Tibial nerve (tissue), 4 donors: ENCODE measurements around the gene TTC7B. TPM values are rescaled to one million over a fixed set of nuclear protein-coding genes. Genes with fewer than 3 reads are reported as not detected.

Experiments used
- DNase-seq, 2 donors: peaks; one replicate each; pipeline ENCODE4 v3.0.0-alpha.2; 2019; ENCODE audit warnings: low spot score in 2 of 2
- H3K27ac ChIP-seq, 4 donors: fragments of 200-600 bp; sonication (generic) in 3 of 4; one replicate each; pipeline ENCODE4 v1.5.1; 2017 to 2019; ENCODE audit warnings: mild to moderate bottlenecking in 1 of 4
- H3K27me3 ChIP-seq, 2 donors: fragments of 200-600 bp; sonication (generic) in 1 of 2; one replicate each; pipeline versions ENCODE4 v1.5.1 to v1.6.0; 2017 to 2019
- H3K36me3 ChIP-seq, 3 donors: fragments of 200-600 bp; sonication (generic); one replicate each; pipeline ENCODE4 v1.5.1; 2018 to 2019
- H3K4me1 ChIP-seq, 4 donors: fragments of 200-600 bp; sonication (generic) in 3 of 4; one replicate each; pipeline ENCODE4 v1.5.1; 2017 to 2019
- H3K4me3 ChIP-seq, 4 donors: fragments of 200-600 bp; sonication (generic) in 3 of 4; one replicate each; pipeline ENCODE4 v1.5.1; 2017 to 2019; ENCODE audit warnings: mild to moderate bottlenecking in 1 of 4, moderate library complexity in 1 of 4
- H3K9me3 ChIP-seq, 4 donors: fragments of 200-600 bp; sonication (generic) in 3 of 4; one replicate each; pipeline ENCODE4 v1.5.1; 2017 to 2019
- CTCF ChIP-seq, 5 experiments: fragments of 200-600 bp in 3 of 5; fragments of 450-650 bp in 2 of 5; sonication (generic) in 3 of 5; IDR thresholded peaks; one replicate each; pipeline ENCODE4 v1.5.1; 2016 to 2019; ENCODE audit warnings: antibody characterized with exemption in 5 of 5, mild to moderate bottlenecking in 3 of 5, moderate library complexity in 2 of 5
- EP300 ChIP-seq, 2 donors: sonication (generic); formaldehyde crosslinking; IDR thresholded peaks; one replicate each; pipeline ENCODE4 v1.6.1; 2017; ENCODE audit warnings: antibody characterized with exemption in 2 of 2, mild to moderate bottlenecking in 1 of 2
- POLR2A ChIP-seq, 2 donors: fragments of 450-650 bp; IDR thresholded peaks; one replicate each; pipeline ENCODE4 v1.6.1; 2017; ENCODE audit warnings: antibody characterized with exemption in 2 of 2, mild to moderate bottlenecking in 2 of 2, moderate library complexity in 2 of 2
- WGBS, 2 donors: methylation state at CpG; one replicate each; pipeline ENCODE4 v1.1.5; 2018; 5-methylcytosine and 5-hydroxymethylcytosine counted together
- total RNA-seq, 4 donors: library from RNA; depleted of rRNA; stranded (reverse); fragments of >200 nt; gene quantifications; one replicate each; pipeline ENCODE4 v1.1.0, GENCODE V29; 2016

The TTC7B gene
- total RNA-seq, 4 donors from 2014 or later, result 25.9 to 44.1 (median 34.4) TPM

DNA sequence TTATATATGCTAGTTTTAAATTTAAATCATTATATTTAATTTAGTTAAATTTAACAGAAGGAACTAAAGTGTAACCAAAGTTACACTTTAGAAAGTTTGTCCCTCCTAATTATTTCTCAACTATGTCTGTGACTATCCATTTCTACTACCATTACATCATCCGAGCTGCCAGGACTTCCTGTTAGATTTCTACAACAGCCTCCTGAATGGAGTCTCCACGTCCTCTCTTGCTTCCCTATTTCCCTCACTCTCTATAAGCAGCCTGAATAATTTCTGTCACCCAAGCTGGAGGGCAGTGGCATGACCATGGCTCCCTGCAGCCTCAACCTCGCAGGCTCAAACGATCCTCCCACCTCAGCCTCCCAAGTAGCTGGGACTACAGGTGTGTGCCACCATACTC lies 84.1 kb downstream of the TTC7B start:
- no peak for DNase-seq
- Histone ChIP-seq H3K9me3 (no peaks in the 10 kb centered on the region), H3K27ac (no peak overlapping the region), H3K4me1 (peaks cover 0 to 2% (median 0%) of the 10 kb centered on the region in 4 donors), H3K27me3 (no peaks in the 10 kb centered on the region), H3K36me3 (peaks cover 0 to 9% (median 0%) of the 10 kb centered on the region in 3 donors), H3K4me3 (no peak overlapping the region)
- TF ChIP-seq CTCF (IDR thresholded peaks at IDR 0.05) (no peak), EP300 (IDR thresholded peaks at IDR 0.05) (peak in 1 of 2 donors; percentile 19)
- WGBS, 2 donors, result 74 to 82% methylated on average over 4 of the region's 4 CpGs

- peaks cover 0 to 9% (median 0%) of the 10 kb centered on the region in 3 donors for H3K36me3 ChIP-seq
- peaks cover 0 to 9% (median 0%) of the 10 kb centered on the region in 4 donors for H3K4me1 ChIP-seq
- no peak overlapping the region for H3K27ac ChIP-seq
- H3K9me3 ChIP-seq, result no peaks in the 10 kb centered on the region
- H3K4me3 ChIP-seq, result no peak overlapping the region
- TF ChIP-seq CTCF (IDR thresholded peaks at IDR 0.05), result no peak
- no peak for TF ChIP-seq EP300 (IDR thresholded peaks at IDR 0.05)
- no peak for TF ChIP-seq POLR2A (IDR thresholded peaks at IDR 0.05)
- DNase-seq, result no peak
- WGBS, 2 donors, result 93 to 94% methylated on average over 11 of the region's 11 CpGs
- no peaks in the 10 kb centered on the region for H3K27me3 ChIP-seq
Measured at GRCh38 chr14:90731487-90731886, 84.7 kb downstream of the TTC7B start.

DNA sequence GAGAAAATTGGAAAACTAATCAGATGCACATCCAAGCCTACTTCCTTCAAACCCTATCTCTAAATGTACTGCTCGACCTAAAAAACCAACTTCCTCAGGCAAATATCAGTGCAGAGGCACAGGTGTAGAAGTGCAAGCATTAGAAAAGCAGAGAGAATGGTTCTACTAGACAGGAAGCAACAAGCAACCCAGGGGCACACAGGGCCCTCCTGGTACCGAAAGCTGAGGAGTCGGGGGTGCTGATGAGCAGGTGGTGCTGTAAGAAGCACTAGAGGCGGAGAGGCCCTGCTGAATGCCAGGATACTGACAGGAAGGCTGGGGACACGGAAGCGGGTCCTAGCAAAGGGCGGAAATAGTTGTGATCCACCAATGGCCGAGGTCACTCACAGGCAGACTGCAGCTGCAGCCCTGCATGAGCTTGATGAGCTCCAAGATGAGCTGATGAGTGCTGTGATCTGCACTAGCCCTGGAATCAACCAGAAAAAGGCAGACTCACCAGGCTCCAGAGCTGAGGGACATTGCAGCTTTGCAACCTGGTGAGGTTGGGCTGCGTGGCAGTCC lies 85.9 kb downstream of the TTC7B start:
- Histone ChIP-seq H3K4me3 (no peak overlapping the region), H3K27ac (no peak overlapping the region), H3K36me3 (peaks cover 0 to 9% (median 0%) of the 10 kb centered on the region in 3 donors), H3K27me3 (no peaks in the 10 kb centered on the region), H3K9me3 (no peaks in the 10 kb centered on the region), H3K4me1 (peaks cover 0 to 12% (median 0%) of the 10 kb centered on the region in 4 donors)
- no peak for DNase-seq
- 92 to 96% methylated on average over 9 of the region's 9 CpGs for WGBS, 2 donors
- TF ChIP-seq EP300 (IDR thresholded peaks at IDR 0.05), result no peak
- TF ChIP-seq POLR2A (IDR thresholded peaks at IDR 0.05), result no peak
- TF ChIP-seq CTCF (IDR thresholded peaks at IDR 0.05), result no peak

GRCh38 chr14:90728951-90729350 lies 87.3 kb downstream of the TTC7B start:
- WGBS, 2 donors, result 81 to 89% methylated on average over 5 of the region's 5 CpGs
- TF ChIP-seq EP300 (IDR thresholded peaks at IDR 0.05) (no peak), CTCF (IDR thresholded peaks at IDR 0.05) (no peak), POLR2A (IDR thresholded peaks at IDR 0.05) (no peak)
- Histone ChIP-seq H3K27me3 (no peaks in the 10 kb centered on the region), H3K9me3 (no peaks in the 10 kb centered on the region), H3K36me3 (peaks cover 0 to 9% (median 0%) of the 10 kb centered on the region in 3 donors), H3K4me3 (no peak overlapping the region), H3K4me1 (peaks cover 0 to 12% (median 0%) of the 10 kb centered on the region in 4 donors), H3K27ac (no peak overlapping the region)
- no peak for DNase-seq

DNA sequence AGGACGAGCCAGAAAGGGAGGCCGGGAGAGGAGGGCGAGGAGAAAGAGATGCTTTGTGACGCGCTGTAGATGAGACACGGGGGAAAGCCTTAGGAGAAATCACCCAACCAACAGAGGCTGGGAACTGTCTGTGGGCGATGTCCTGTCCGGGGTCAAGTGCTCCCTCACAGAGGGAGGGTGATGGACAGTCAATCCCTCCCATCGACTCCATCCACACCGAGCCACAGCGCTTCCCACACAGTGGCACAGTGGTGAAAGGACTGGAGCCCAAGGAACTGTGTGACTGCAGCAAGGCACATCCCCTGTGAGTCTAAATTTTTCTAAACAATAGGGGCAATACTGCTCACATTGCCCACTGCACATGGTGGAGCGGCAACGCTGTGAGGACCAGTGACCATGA lies 89.1 kb downstream of the TTC7B start:
- peaks cover 0 to 9% (median 0%) of the 10 kb centered on the region in 3 donors for H3K36me3 ChIP-seq
- no peaks in the 10 kb centered on the region for H3K9me3 ChIP-seq
- peaks cover 0 to 12% (median 0%) of the 10 kb centered on the region in 4 donors for H3K4me1 ChIP-seq
- peak overlapping the region in 1 of 4 donors; percentile 25 for H3K4me3 ChIP-seq
- H3K27ac ChIP-seq, result peak overlapping the region in 1 of 4 donors; percentile 69
- WGBS, 2 donors, result 70 to 74% methylated on average over 13 of the region's 13 CpGs
- DNase-seq, result no peak
- no peaks in the 10 kb centered on the region for H3K27me3 ChIP-seq
- TF ChIP-seq CTCF (IDR thresholded peaks at IDR 0.05) (no peak), POLR2A (IDR thresholded peaks at IDR 0.05) (no peak), EP300 (IDR thresholded peaks at IDR 0.05) (no peak)
